HUDEP-2 (cell line): ENCODE data around the gene CHEK1.
"Not testable (repeated sequence)": the region's sequence is repeated elsewhere in the genome, so short reads cannot be mapped to it uniquely, and the experiment has no call there.

Experiments used
- DNase-seq, 76 experiments: peaks; one replicate each; lab custom pipeline; 2025; ENCODE audit not compliant: unreplicated experiment in 76 of 76; lab: John Stamatoyannopoulos, UW

CHEK1 gene

GRCh38 chr11:125690006-125690405 is 65.0 kb downstream of the CHEK1 start:
- DNase-seq, result no peak

DNA sequence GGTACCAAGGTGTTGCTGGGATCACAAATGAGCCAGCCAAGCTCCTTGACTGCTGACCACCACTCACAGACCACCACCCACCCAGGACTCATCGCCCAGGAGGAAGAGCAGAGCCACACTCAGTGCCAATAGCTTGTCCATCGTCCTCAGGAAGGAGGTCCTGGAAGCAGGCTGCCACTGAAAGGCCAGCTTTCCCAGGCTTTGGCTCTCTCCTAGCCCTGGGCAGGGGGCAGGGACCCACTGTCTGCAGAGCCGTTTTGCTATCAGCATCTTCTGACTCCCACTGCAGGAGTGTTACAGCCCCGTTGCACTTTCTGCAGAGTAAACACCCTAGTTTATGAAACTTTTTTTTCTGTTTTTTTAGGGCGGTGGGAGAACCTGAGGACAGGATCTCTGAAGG is 67.9 kb downstream of the CHEK1 start:
- DNase-seq, result no peak

GRCh38 chr11:125694951-125695350 is 70.0 kb downstream of the CHEK1 start:
- DNase-seq, result no peak

- no peak for DNase-seq
These were observed 76.2 kb downstream of the CHEK1 start for GRCh38 chr11:125701018-125701610.

GRCh38 chr11:125701858-125702621 is 77.1 kb downstream of the CHEK1 start:
- DNase-seq, result no peak

GRCh38 chr11:125704686-125705085 is 79.7 kb downstream of the CHEK1 start:
- not testable (repeated sequence) for DNase-seq

GRCh38 chr11:125720781-125721180 is 95.8 kb downstream of the CHEK1 start:
- no peak for DNase-seq

DNA sequence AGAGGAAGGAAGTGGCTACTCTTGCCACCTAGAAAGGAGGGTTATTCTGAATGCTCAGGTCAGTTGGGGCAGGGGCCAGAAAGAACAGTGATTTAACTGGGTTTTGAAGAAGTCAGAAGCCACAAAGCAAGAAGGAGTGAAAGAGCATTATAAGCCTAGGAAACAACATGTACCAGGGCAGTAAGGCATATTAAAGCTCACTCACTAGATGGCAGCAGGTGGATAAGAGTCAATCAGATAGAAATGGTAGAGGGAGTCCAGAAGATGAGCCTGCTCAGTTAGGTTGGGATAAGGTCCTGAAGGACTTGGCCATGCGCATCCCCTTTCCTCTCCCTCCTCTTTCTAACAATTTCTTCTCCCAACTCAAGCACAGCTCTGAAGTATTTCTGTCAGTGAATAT is 99.2 kb downstream of the CHEK1 start:
- peak in 4 of 76 experiments; percentile 2 to 37 (median 5) for DNase-seq
